Renal cortical epithelial cell (primary cell): ENCODE measurements around the gene TES. TPM values are rescaled to one million over a fixed set of nuclear protein-coding genes. Genes with fewer than 3 reads are reported as not detected.
"Not testable (repeated sequence)": the region's sequence is repeated elsewhere in the genome, so short reads cannot be mapped to it uniquely, and the experiment has no call there.

Experiments
- DNase-seq: peaks from one replicate; pipeline ENCODE4 v3.0.0-alpha.2; 2011; ENCODE audit warnings: low read depth
- total RNA-seq: library from RNA; depleted of rRNA; stranded (reverse); fragments of >200 nt; gene quantifications from 2 replicates; pipeline ENCODE4 v1.2.3, GENCODE V29; 2014

TES gene
- total RNA-seq: 198 and 315 TPM in 2 replicates

- peak; percentile 49 for DNase-seq
Measured at GRCh38 chr7:116210345-116211005, at the start of gene TES. Gene TES (plus strand): TSS chr7:116210539. CDS start chr7:116210708, 169 bp downstream.

GRCh38 chr7:116161728-116162127, 48.6 kb upstream of the TES start:
- DNase-seq: peak; percentile 80

- no peak for DNase-seq
Measured at GRCh38 chr7:116162254-116162653, 48.1 kb upstream of the TES start.

GRCh38 chr7:116162992-116163391, 47.3 kb upstream of the TES start:
- peak; percentile 33 for DNase-seq

GRCh38 chr7:116164552-116165306, 45.6 kb upstream of the TES start:
- DNase-seq: no peak

GRCh38 chr7:116165717-116166116, 44.6 kb upstream of the TES start:
- no peak for DNase-seq

DNA sequence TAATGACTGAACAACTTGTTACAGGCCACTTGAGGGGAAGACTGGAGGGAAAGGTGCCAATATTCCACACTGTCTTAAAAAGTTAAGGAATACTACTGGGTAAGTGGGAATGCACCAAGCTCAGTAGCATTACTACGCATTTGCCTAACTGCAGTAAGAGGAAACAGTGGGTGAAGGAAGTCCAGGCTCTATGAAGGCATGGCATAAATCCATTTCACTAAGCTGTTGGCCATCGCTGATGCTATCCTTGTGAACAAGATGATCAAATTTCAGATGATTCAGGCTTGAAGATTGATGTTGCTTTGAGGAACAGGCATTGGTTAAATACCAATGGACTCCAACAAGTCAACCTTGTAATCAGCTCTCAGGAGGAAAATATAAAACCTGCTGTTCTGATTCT, 44.2 kb upstream of the TES start:
- DNase-seq: no peak

GRCh38 chr7:116167177-116167576, 43.2 kb upstream of the TES start:
- no peak for DNase-seq

DNA sequence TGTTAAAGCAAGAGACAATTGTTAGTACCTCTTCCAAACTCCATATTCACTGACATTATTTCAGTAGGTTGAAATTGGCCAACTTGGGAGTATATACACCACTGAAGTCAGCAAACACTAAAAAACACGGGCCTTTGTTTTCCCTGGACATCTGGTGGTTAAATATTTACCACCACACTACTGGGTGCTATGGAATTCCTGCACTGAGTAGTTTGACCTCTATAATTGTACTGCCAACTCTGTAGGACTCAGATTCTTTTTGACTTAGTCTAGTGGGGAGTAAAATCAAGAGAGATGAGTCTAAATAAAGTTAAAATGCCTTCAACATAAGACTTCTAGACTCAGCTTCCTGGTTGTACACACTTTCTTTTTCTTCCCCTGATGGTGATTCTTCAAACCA, 41.3 kb upstream of the TES start:
- peak; percentile 94 for DNase-seq

- peak; percentile 21 for DNase-seq
Measured at GRCh38 chr7:116170180-116170579, 40.2 kb upstream of the TES start.

GRCh38 chr7:116171094-116171493, 39.2 kb upstream of the TES start:
- DNase-seq: no peak

DNA sequence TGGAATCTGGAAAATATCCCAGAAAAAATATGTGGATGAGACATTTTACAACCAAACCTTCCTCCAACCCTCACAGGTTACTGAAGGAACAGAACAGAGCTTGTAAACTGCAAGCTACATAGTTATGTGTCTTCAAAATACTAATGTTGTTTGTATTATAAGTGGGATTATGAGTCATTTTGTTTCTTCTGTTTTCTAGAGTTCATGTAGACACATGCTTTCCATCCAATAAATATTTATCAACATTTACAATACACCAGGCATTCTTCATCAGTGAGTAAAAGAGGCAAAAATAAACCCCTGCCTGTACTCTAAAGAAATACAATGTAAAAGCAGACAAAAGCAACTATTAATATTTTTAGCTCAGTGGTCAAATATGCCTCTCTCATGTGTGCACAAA, 38.0 kb upstream of the TES start:
- DNase-seq: peak; percentile 21

DNA sequence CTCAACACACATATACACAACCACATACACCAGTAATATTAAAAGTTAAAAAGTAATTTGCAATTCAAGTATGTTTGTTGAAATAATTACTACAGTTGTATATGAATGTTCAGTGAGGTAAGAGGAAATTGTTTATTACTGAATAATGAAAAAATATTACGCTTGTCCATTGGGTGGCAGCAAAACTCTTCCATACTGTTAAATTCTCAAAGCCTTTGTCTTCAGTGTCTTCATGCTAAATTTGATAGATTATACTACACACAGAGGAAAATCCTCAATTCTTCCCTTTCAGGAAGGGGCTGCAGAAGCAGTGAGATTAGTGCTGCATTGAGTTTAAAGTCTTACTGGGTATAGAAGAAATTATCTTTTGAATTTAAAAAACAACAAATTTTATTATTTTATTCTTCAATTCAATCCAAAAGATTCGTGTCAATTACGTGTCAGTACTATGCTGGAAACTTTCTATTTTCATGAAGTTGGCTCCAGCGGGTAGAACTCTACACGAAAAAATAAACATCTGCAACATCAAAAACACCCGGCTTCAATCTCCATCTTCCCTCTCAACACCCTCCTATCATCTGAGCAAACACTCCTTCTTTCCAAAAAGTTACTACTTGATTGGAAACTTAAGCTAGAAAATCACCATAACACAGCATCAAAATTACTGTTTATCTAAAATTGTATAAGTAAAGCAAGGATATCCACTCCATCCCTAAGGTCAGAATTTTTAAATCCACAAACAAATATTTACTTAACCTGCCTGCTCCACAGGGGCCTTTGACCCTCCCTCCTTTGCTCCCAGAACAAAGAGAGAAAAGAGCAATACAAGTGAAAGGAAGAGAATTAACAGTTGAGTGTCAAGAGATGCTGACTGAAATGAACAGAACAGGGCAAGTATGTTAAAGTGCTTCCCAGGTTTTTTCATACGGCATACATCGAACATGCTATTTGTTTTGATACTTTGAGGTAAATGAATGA, 37.0 kb upstream of the TES start:
- DNase-seq: peak; percentile 65

DNA sequence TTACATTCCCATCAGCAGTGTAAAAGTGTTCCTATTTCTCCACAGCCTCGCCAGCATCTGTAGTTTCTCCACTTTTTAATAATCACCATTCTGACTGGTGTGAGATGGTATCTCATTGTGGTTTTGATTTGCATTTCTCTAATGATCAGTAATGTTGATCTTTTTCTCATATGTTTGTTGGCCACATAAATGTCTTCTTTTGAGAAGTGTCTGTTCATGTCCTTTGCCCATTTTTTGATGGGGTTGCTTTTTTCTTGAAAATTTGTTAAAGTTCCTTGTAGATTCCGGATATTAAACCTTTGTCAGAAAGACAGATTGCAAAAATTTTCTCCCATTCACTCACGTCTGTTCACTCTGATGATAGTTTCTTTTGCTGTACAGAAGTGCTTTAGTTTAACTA, 35.2 kb upstream of the TES start:
- not testable (repeated sequence) for DNase-seq

DNA sequence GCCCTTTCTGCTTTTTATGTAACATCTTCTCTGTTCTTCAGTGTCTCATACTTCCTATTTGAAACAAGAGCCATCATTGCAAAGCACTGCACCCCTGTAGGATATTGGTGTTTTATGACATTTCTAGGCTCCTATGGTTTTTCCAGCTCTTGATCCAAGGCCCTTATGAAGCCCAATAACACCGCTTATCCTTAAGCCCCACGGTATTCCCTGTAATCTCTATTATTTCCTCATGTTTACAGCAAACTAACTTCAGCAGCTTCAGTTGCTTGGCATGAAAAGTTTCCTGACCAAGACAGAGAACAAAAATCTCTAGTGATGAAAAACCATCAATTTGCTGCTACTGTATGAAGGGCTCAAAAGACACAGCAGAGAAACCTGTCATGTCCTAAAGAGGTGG, 34.1 kb upstream of the TES start:
- no peak for DNase-seq

DNA sequence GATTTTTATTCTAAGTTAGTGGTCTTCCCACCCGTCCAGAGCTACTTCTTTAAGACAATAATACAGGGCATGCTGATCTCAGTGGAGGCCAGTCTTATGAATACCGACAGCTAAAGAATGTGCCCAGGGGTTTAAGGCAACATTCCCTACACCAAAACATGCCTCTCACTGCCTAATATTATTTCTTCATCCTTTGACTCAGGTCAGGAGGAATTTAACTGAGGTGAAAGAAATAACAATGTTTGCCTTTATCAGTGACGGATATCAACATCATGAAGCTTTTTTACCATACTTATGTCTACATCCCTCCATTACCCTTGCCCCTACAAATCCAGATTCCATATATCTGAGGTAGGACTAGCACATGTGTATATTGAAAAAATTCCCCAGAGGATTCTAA, 33.3 kb upstream of the TES start:
- DNase-seq: peak; percentile 56

- DNase-seq: peak; percentile 62
Measured at GRCh38 chr7:116180302-116180701, 30.0 kb upstream of the TES start.

DNA sequence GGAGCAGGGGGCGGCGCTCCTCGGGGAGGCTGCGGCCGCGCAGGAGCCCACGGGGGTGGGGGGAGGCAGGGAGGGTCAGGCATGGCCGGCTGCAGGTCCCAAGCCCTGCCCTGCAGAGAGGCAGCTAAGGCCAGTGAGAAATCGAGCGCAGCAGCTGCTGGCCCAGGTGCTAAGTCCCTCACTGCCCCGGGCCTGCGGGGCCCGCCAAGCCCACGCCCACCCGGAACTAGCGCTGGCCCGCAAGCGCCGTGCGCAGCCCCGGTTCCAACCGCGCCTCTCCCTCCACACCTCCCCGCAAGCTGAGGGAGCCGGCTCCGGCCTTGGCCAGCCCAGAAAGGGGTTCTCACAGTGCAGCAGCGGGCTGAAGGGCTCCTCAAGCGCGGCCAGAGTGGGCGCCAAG, 28.3 kb upstream of the TES start:
- no peak for DNase-seq

GRCh38 chr7:116185450-116185849, 24.9 kb upstream of the TES start:
- no peak for DNase-seq

GRCh38 chr7:116185956-116186355, 24.4 kb upstream of the TES start:
- no peak for DNase-seq

DNA sequence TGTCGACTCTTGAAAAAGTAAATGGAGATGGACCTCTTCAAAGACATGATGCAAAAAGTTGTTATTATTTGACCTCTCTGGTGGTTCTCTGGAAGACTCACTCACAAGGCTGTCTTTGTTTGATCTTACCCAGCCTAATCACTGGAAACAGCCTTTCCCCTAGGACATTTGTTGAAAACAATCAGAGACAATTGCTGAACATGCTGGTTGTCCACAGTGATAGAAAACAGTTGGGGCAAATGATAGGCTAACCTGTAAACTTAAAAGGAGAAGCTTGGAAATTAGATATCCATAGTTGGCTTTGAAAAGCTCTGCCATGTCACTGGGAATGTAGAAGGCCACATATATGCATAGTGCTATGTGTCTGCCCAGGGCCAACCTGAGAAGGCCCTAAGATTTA, 22.9 kb upstream of the TES start:
- DNase-seq: no peak
